Lower leg skin (tissue), 4 donors: Measurements from ENCODE around the gene CHST10. TPM values are rescaled to one million over a fixed set of nuclear protein-coding genes. Genes with fewer than 3 reads are reported as not detected.
"Not testable (repeated sequence)": the region's sequence is repeated elsewhere in the genome, so short reads cannot be mapped to it uniquely, and the experiment has no call there.

Experiments used
- DNase-seq, 2 donors: peaks; one replicate each; pipeline ENCODE4 v3.0.0-alpha.2; 2019; ENCODE audit warnings: low spot score in 2 of 2
- H3K4me3 ChIP-seq: fragments of 200-600 bp; sonication (generic); 2 replicates; pipeline ENCODE4 v1.5.1; 2017; ENCODE audit warnings: mild to moderate bottlenecking, low read depth; ENCODE audit not compliant: poor library complexity, severe bottlenecking
- CTCF ChIP-seq, 3 donors: fragments of 450-650 bp; IDR thresholded peaks; one replicate each; pipeline ENCODE4 v1.5.1; 2016; ENCODE audit warnings: antibody characterized with exemption in 3 of 3, mild to moderate bottlenecking in 3 of 3, moderate library complexity in 2 of 3
- POLR2A ChIP-seq, 2 donors: fragments of 450-650 bp; IDR thresholded peaks; one replicate each; pipeline ENCODE4 v1.6.1; 2016 to 2017; ENCODE audit warnings: antibody characterized with exemption in 2 of 2, mild to moderate bottlenecking in 1 of 2, moderate library complexity in 1 of 2
- WGBS, 2 donors: methylation state at CpG; one replicate each; pipeline ENCODE4 v1.1.5; 2018; 5-methylcytosine and 5-hydroxymethylcytosine counted together
- intact Hi-C: fragments of 100-400 bp; cut with DNase I; formaldehyde crosslinking; loops from one replicate; pipeline ENCODE4 v1.15.0; 2023; ENCODE audit warnings: low total_unique reads
- total RNA-seq, 4 donors: library from RNA; depleted of rRNA; stranded (reverse); fragments of >200 nt; gene quantifications; one replicate each; pipeline ENCODE4 v1.1.0, GENCODE V29; 2016

CHST10 gene
- total RNA-seq, 4 donors from 2014 or later = 0.66 to 5.5 (median 2.4) TPM

GRCh38 chr2:100380681-100381080, 36.8 kb downstream of the CHST10 start:
- 88 to 90% methylated on average over 3 of the region's 3 CpGs for WGBS, 2 donors
- no peak for DNase-seq
- intact Hi-C loops = loop anchor here (5.0 kb wide), 1 partner anchor 118 kb away; no protein-coding TSS in a partner anchor
- TF ChIP-seq CTCF (IDR thresholded peaks at IDR 0.05) (no peak), POLR2A (IDR thresholded peaks at IDR 0.05) (no peak)
- H3K4me3 ChIP-seq = no peak overlapping the region

GRCh38 chr2:100376836-100377235, 40.6 kb downstream of the CHST10 start:
- no peak for TF ChIP-seq POLR2A (IDR thresholded peaks at IDR 0.05)
- TF ChIP-seq CTCF (IDR thresholded peaks at IDR 0.05) = no peak
- WGBS, 2 donors = 74 to 76% methylated on average over 7 of the region's 7 CpGs
- no peak overlapping the region for H3K4me3 ChIP-seq
- no peak for DNase-seq
- intact Hi-C loops = no loop called here

- WGBS, 2 donors = 76 to 85% methylated on average over 1 of the region's 1 CpG
- DNase-seq = no peak
- TF ChIP-seq POLR2A (IDR thresholded peaks at IDR 0.05) (no peak), CTCF (IDR thresholded peaks at IDR 0.05) (no peak)
- no peak overlapping the region for H3K4me3 ChIP-seq
- intact Hi-C loops = no loop called here
These were observed 50.3 kb downstream of the CHST10 start for GRCh38 chr2:100367163-100367562.

GRCh38 chr2:100365434-100365833, 52.0 kb downstream of the CHST10 start:
- H3K4me3 ChIP-seq = no peak overlapping the region
- intact Hi-C loops = no loop called here
- WGBS, 2 donors = 21 to 26% methylated on average over 3 of the region's 3 CpGs
- DNase-seq = peak in 1 of 2 donors; percentile 29
- no peak for TF ChIP-seq CTCF (IDR thresholded peaks at IDR 0.05)
- TF ChIP-seq POLR2A (IDR thresholded peaks at IDR 0.05) = no peak

GRCh38 chr2:100362269-100362668, 55.2 kb downstream of the CHST10 start:
- DNase-seq, H3K4me3 ChIP-seq, intact Hi-C loops: not testable (repeated sequence)
- WGBS, 2 donors = 88 to 90% methylated on average over 7 of the region's 7 CpGs

- no peak overlapping the region for H3K4me3 ChIP-seq
- TF ChIP-seq CTCF (IDR thresholded peaks at IDR 0.05) = no peak
- TF ChIP-seq POLR2A (IDR thresholded peaks at IDR 0.05) = no peak
- intact Hi-C loops = no loop called here
- no peak for DNase-seq
These were observed 57.9 kb downstream of the CHST10 start for GRCh38 chr2:100359576-100359975.
